Left cardiac atrium (tissue), 4 donors: ENCODE results near the gene PI16. TPM values are rescaled to one million over a fixed set of nuclear protein-coding genes. Genes with fewer than 3 reads are reported as not detected.

Experiments used
- ATAC-seq, 2 donors: fragments of 200-7000 bp; cut with Tn5 transposase; one replicate each; pipeline ENCODE4 v1.9.1; 2020; ENCODE audit warnings: mild to moderate bottlenecking in 2 of 2, moderate library complexity in 2 of 2
- DNase-seq: peaks from one replicate; pipeline ENCODE4 v3.0.0-alpha.2; 2020
- intact Hi-C, 2 donors: fragments of 100-400 bp; cut with DNase I; formaldehyde crosslinking; loops; one replicate each; pipeline versions ENCODE4 v1.14.1 to v1.15.1; 2022 to 2023
- total RNA-seq, 2 donors: library from RNA; stranded (reverse); fragmentation: NEBNext Ultra II Directional; extraction: Animal tissue kit (Norgen Biotek cat#: 25700); gene quantifications; one replicate each; pipeline ENCODE4 v1.2.1, GENCODE V29; 2021
- donor health status: DM: no; HTN: yes; CAD: no.
- donor health status: DM: no; HTN: yes; CAD: no; lungs with severe emphysema.
- donor health status: DM: yes; HTN: yes; CAD: no.
- donor health status: Dilated cardiomyopathy.

PI16 gene
- total RNA-seq, 2 donors from 2014 or later = 28.2 to 47.0 TPM

DNA sequence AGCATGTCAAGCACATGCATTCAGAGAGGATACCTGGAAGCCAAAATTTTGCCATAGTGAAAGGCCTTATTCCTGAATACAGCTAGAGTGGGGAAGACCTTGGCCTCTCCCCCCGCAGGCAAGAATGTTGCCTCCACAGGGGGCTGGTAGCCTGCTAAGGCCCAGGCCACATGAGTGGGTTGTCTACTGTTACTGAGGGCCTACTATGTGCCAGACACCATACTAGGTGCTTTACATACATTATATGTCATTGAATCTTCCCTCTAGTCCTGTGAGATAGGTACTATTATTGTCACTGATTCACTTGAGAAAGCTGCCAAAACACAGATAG, 642 bp upstream of the PI16 start:
- intact Hi-C loops = no loop called here
- ATAC-seq = no peak
- no peak for DNase-seq

- DNase-seq = no peak
- intact Hi-C loops = no loop called here
- no peak for ATAC-seq
These were observed 598 bp downstream of the PI16 start for GRCh38 chr6:36955136-36955535.

- peak; percentile 14 to 73 for ATAC-seq
- intact Hi-C loops = no loop called here
- DNase-seq = no peak
These were observed 1.3 kb downstream of the PI16 start for GRCh38 chr6:36955671-36956445.

DNA sequence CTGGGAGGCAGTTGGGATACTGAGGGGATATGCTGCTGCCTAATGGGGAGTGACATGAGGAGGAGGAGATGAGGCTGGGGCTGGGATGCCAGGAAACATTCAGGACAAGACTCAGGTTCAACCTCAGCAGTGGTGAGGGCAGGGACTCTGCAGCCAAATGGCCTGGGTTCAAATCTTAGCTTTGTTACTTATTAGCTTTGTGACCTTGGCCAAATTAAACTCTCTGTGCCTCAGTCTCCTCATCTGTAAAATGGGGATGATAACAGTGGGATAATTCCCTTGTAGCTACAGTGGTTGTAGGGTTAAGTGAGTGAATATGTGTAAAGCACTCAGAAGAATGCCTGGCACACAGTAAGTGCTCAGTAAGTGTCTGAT, 1.9 kb downstream of the PI16 start:
- intact Hi-C loops = no loop called here
- ATAC-seq (no peak), DNase-seq (no peak)

- no peak for ATAC-seq
- intact Hi-C loops = no loop called here
- DNase-seq = no peak
These were observed 3.3 kb downstream of the PI16 start for GRCh38 chr6:36957773-36958271.

DNA sequence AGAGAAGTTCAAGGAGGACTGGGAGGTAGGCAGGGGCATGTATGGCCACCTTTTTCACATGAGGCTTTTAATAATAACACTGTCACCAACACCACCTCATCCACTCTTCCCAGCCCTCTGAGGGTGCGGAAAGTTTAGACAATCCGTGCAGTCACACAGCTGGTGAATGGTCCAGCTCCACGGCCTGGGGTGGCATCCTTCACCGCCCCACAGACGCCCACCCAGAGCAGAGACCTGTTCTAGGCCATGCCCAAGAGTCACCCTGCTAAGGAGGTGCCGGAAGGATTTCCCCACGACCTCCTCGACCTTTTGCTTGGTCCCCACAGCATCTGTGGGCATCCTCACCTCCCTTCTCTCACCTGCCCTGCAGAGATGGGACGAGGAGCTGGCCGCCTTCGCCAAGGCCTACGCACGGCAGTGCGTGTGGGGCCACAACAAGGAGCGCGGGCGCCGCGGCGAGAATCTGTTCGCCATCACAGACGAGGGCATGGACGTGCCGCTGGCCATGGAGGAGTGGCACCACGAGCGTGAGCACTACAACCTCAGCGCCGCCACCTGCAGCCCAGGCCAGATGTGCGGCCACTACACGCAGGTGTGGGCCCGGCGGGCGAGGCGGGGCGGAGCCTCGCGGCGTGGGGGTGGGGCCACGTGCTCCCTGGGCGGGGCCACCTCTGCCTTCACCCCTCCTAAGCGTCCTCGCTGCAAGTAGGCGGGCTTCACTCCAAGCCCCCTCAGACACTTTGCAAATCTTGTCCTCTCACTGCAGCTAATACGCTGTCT, 4.4 kb downstream of the PI16 start:
- ATAC-seq (no peak), DNase-seq (no peak)
- intact Hi-C loops = no loop called here

GRCh38 chr6:36959555-36960250, 5.2 kb downstream of the PI16 start:
- intact Hi-C loops = loop anchor here in 1 of 2 donors (10.0 kb wide), 1 partner anchor 55 kb away; no protein-coding TSS in a partner anchor
- ATAC-seq = no peak
- DNase-seq = no peak

DNA sequence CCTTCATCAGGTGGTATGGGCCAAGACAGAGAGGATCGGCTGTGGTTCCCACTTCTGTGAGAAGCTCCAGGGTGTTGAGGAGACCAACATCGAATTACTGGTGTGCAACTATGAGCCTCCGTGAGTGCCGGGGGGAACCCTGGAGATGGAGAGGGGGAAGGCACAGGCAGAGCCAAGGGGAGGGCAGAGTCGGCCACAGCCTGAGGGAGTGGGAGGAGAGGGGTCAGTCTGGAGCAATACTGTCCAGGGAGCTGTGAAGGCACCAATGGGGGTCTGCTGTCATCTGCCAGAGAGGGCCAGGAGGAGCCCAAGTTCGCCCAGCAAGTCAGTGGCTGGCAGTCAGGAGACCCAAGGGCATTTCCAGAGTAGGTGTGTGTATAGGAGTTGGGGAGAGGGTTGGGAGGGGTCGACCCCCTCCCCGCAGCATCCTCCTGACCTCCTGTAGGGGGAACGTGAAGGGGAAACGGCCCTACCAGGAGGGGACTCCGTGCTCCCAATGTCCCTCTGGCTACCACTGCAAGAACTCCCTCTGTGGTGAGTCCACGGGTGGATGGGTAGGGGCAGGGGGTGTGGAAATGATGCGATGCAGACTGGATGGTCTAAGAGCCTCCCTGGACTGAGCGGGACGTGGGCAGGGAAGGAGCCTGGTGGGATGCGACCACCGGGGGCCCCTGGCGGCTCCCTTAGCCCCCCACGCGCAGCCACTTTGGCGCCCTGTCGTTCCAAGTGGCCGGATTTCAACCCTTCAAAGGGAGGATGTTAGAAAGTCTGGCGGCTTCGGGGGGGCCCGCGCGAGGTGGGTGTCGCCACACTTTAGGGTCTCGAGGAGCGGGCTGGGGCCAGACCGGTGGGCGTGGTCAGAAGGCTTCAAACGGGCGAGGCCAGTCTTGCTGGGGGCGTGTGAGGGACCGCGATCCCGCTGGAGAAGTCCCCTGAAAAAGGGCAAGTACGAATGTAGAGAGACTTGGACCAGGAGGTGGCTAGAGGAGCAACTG, 7.2 kb downstream of the PI16 start:
- intact Hi-C loops = loop anchor here in 1 of 2 donors (10.0 kb wide), 1 partner anchor 57 kb away; no protein-coding TSS in a partner anchor
- DNase-seq (no peak), ATAC-seq (no peak)

- ATAC-seq (peak; percentile 20 to 35), DNase-seq (peak; percentile 65)
- intact Hi-C loops = loop anchor here in 1 of 2 donors (10.0 kb wide), 1 partner anchor 58 kb away; no protein-coding TSS in a partner anchor
These were observed 8.3 kb downstream of the PI16 start for GRCh38 chr6:36962874-36963273.

DNA sequence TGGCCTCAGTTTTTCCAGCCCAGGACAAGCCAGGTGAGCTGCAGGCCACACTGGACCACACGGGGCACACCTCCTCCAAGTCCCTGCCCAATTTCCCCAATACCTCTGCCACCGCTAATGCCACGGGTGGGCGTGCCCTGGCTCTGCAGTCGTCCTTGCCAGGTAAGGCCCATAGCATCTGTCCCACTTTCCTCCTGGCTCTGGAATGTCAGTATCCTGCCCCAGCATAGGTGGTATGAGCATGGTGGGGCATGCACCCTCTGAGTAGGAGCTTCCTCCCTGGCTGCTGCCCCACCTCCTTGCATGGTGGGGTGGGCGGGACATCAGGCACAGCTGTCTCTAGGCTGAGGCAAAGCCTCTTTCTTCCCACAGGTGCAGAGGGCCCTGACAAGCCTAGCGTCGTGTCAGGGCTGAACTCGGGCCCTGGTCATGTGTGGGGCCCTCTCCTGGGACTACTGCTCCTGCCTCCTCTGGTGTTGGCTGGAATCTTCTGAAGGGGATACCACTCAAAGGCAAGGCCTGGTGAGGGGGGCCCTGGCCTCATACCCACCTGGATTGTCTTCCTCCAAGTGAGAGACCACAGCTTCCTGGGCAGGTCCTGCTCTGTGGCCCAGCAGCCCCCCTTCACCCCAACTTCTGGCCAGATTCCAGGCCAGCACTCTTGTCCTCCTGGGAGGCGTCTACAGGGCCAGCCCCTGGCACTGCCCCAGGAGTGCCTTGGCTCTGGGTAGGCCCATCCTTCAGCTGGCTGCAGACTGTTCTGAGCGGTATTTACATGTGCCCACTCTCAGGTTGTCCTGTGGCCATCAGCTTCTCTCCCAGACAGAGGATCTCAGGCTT, 9.1 kb downstream of the PI16 start:
- peak; percentile 38 to 58 for ATAC-seq
- no peak for DNase-seq
- intact Hi-C loops = loop anchor here in 1 of 2 donors (10.0 kb wide), 1 partner anchor 59 kb away; no protein-coding TSS in a partner anchor

DNA sequence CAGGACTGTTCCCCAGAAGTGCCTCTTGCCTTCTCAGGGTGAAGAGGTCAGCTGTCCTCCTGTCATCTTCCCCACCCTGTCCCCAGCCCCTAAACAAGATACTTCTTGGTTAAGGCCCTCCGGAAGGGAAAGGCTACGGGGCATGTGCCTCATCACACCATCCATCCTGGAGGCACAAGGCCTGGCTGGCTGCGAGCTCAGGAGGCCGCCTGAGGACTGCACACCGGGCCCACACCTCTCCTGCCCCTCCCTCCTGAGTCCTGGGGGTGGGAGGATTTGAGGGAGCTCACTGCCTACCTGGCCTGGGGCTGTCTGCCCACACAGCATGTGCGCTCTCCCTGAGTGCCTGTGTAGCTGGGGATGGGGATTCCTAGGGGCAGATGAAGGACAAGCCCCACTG, 9.8 kb downstream of the PI16 start:
- DNase-seq (no peak), ATAC-seq (no peak)
- intact Hi-C loops = loop anchor here in 1 of 2 donors (10.0 kb wide), 1 partner anchor 60 kb away; no protein-coding TSS in a partner anchor

DNA sequence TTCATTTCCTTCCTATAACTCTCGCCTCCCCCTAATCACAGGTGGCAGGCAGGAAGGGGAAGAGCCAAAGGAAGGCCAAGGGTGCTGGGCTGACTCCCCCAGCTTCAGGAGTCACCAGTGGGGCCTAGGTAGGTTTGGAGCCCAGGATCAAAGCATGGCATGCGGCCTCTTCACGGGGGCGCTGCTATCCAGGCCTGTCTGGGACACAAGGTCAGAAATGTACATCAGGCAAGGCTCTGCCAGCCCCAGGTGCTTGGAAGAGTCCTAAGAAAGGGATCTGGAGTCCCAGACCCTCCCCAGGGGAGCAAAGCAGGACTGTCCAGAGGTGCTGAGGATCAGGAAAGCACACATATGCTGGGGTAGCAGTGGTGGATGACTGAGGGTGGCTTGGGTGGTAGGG, 10.4 kb downstream of the PI16 start:
- DNase-seq = no peak
- ATAC-seq = no peak
- intact Hi-C loops = loop anchor here in 1 of 2 donors (10.0 kb wide), 1 partner anchor 60 kb away; no protein-coding TSS in a partner anchor

DNA sequence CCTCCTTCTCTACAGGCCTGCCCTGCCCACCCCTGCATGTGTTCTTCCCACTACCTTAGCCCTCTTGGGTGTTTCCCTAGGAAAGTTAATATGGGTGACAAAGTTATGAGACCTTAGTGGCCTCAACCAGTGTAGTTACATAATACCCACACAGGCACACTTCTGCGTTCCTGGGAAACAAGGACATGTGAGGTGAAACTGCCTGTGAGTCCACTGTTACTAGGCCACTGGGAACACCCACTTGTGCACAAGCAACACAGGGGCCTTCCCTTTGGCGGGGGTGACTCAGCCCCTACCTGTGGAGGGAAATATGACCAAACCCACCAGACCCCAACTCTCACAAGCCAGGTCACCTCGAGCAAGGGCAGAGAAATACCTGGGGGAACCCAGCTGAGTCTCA, 12.8 kb downstream of the PI16 start:
- ATAC-seq = no peak
- no peak for DNase-seq
- intact Hi-C loops = loop anchor here in 1 of 2 donors (10.0 kb wide), 1 partner anchor 62 kb away; no protein-coding TSS in a partner anchor

DNA sequence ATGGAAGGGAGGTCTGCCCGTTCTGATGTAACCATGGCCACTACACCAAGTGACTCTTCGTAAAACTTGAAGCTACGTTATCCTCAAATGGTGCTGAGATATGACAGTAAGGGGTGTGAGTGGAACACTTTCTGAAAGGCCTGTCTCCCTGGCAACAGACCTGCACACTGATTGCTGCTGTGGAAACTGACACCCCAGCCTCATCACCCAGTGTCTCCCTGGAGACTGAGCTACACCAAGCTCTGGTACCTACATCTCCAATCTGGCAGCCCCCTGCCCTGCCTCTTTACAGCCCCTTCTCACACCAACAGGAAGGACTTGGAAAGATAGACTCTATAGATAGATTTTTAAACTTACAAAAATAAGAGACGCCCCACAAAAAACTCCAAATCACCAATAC, 13.2 kb downstream of the PI16 start:
- intact Hi-C loops = loop anchor here in 1 of 2 donors (10.0 kb wide), 1 partner anchor 63 kb away; no protein-coding TSS in a partner anchor
- ATAC-seq = no peak
- DNase-seq = no peak

- DNase-seq (peak; percentile 80), ATAC-seq (peak in 1 of 2 donors; percentile 42)
- intact Hi-C loops = loop anchor here in 1 of 2 donors (10.0 kb wide), 1 partner anchor 64 kb away; no protein-coding TSS in a partner anchor
These were observed 13.9 kb downstream of the PI16 start for GRCh38 chr6:36968266-36968977.

DNA sequence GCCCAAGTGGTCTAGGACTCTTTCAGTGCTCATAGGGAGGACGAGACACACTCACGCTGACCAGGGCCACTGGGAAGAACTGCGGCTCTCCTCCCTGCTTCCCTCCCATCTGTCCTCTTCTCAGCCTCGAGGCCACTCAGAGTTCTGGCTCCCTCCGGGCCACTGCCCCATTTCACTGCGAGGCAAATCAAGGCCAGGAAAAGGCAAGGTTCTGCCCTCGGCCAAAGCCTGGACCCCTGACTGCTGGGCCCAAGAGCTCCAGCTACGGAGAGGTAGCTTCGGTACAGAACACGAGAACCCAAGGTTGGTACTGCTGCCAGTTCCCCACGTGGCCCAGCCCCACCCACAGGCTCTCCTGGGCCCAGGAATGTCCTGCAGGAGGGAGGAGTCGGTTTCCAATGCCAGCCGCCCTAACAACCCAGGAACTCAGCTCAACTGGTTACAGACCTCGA, 14.7 kb downstream of the PI16 start:
- ATAC-seq (peak in 1 of 2 donors; percentile 36), DNase-seq (no peak)
- intact Hi-C loops = loop anchor here in 1 of 2 donors (10.0 kb wide), 1 partner anchor 64 kb away; no protein-coding TSS in a partner anchor
